HG02678 (cell line): Measurements from ENCODE around the gene FANCM.

ENCODE experiments used
- ATAC-seq: cut with Tn5 transposase; IDR thresholded peaks from one replicate; pipeline ENCODE4 v1.9.1; 2021; ENCODE audit warnings: mild to moderate bottlenecking, moderate library complexity; ENCODE audit not compliant: unreplicated experiment

FANCM gene

GRCh38 chr14:45135659-45136395 lies at the start of gene FANCM:
Gene FANCM, plus strand, starts transcription at chr14:45135930. Its CDS starts 102 bp downstream, at chr14:45136032.
- ATAC-seq = peak; percentile 36

- ATAC-seq = peak; percentile 75
Observed at GRCh38 chr14:45089813-45090212, 45.9 kb upstream of the FANCM start.

GRCh38 chr14:45091710-45092109 lies 44.0 kb upstream of the FANCM start:
- no peak for ATAC-seq

- ATAC-seq = no peak
Observed at GRCh38 chr14:45094275-45094674, 41.5 kb upstream of the FANCM start.

GRCh38 chr14:45095143-45095542 lies 40.6 kb upstream of the FANCM start:
- ATAC-seq = no peak

- no peak for ATAC-seq
Observed at GRCh38 chr14:45096218-45096617, 39.5 kb upstream of the FANCM start.

- no peak for ATAC-seq
Observed at GRCh38 chr14:45103806-45104205, 31.9 kb upstream of the FANCM start.

GRCh38 chr14:45104561-45104960 lies 31.2 kb upstream of the FANCM start:
- ATAC-seq = no peak

- no peak for ATAC-seq
Observed at GRCh38 chr14:45112896-45113781, 22.6 kb upstream of the FANCM start.

- no peak for ATAC-seq
Observed at GRCh38 chr14:45114327-45114726, 21.4 kb upstream of the FANCM start.

- ATAC-seq = no peak
Observed at GRCh38 chr14:45118594-45118993, 17.1 kb upstream of the FANCM start.

GRCh38 chr14:45120096-45120495 lies 15.6 kb upstream of the FANCM start:
- no peak for ATAC-seq

- ATAC-seq = no peak
Observed at GRCh38 chr14:45123271-45123670, 12.5 kb upstream of the FANCM start.

GRCh38 chr14:45125754-45126153 lies 10.0 kb upstream of the FANCM start:
- ATAC-seq = no peak

GRCh38 chr14:45128963-45129629 lies 6.6 kb upstream of the FANCM start:
- ATAC-seq = no peak

- ATAC-seq = no peak
Observed at GRCh38 chr14:45133683-45134050, 2.1 kb upstream of the FANCM start.

- ATAC-seq = peak; percentile 91
Observed at GRCh38 chr14:45134051-45134958, 1.4 kb upstream of the FANCM start, which contains the start of gene FKBP3. Gene FKBP3, minus strand, starts transcription at chr14:45134481. Its CDS starts 25 bp downstream, at chr14:45134456.

- no peak for ATAC-seq
Observed at GRCh38 chr14:45135156-45135555, 574 bp upstream of the FANCM start.

GRCh38 chr14:45136399-45136798 lies 669 bp downstream of the FANCM start:
- ATAC-seq = no peak

- ATAC-seq = no peak
Observed at GRCh38 chr14:45140661-45141187, 5.0 kb downstream of the FANCM start.
